HG03103 (cell line): ENCODE results near the gene ARMH1.

Experiments
- ATAC-seq: cut with Tn5 transposase; IDR thresholded peaks from one replicate; pipeline ENCODE4 v1.9.1; 2021; ENCODE audit warnings: low read depth; ENCODE audit not compliant: unreplicated experiment

Gene ARMH1

GRCh38 chr1:44643721-44644334, 30.7 kb upstream of the ARMH1 start:
- ATAC-seq = no peak

DNA sequence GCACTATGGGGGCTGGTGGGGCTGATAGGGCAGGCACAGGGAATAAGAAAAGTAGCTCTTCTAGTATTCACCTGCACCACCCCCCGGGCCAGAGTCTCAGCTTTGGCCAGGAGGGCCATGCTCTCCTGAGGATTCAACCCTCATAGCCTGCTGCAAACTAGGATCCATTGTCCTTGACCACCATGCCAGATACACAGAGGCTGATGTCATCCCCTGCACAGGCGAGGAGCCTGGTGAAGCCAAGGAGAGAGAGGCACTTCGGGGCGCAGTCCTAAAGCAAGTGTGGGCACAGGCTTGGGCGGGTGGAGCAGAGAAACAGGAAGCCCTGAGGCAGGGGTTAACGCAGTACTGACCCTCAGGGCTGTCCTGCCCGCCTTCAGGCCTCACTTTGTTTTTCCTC, 29.7 kb upstream of the ARMH1 start:
- no peak for ATAC-seq

GRCh38 chr1:44645476-44646244, 28.9 kb upstream of the ARMH1 start:
- no peak for ATAC-seq

GRCh38 chr1:44646261-44647110, 28.0 kb upstream of the ARMH1 start:
- ATAC-seq = no peak

- ATAC-seq = no peak
Observed at GRCh38 chr1:44647896-44648295, 26.6 kb upstream of the ARMH1 start.

GRCh38 chr1:44648529-44649250, 25.8 kb upstream of the ARMH1 start:
- no peak for ATAC-seq

DNA sequence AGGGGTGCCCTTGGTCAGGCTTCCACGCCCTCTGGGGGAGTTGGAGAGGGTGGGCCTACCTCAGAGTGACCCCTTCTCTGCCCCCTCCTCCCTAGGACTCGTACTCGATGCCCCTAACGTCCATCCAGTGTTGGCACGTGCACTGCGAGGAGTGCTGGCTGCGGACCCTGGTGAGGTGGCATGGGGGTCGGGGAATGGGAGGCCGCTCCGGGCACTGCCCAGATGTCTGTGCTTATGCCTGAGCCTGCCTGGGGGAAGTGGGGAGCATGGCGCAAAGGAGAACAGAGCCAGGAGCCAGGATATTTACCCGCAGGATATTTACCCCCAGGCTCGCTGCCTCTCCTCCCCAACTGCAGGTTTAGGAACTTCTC, 24.7 kb upstream of the ARMH1 start:
- ATAC-seq = no peak

DNA sequence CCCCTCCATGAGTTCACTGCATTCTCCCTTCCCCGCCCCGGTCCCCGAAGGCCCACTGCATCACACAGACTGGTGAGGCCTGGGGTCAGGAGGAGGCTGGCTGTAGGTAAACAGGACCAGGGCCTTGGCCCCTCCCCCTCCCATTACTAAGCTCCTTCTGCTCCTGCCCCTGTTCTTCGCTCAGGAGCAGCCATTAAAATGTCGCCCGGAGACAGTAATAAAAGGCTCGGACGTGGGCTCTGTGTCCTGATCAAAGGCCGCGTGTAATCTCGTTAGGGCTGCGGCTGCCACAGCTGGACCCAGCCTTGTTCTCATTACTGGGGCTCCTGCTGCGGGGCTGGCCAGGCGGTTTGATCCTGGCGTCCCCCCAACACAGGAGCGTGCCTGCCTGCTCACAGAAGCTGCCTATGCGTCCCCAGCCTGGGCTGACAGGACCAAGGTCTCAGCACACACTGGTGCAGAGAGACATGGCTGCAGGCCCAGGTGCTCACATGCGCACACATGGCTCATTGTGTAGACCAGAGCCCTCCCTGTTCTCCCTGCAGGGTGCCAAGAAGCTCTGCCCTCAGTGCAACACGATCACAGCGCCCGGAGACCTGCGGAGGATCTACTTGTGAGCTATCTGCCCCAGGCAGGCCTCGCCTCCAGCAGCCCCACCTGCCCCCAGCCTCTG, 24.2 kb upstream of the ARMH1 start:
- no peak for ATAC-seq

DNA sequence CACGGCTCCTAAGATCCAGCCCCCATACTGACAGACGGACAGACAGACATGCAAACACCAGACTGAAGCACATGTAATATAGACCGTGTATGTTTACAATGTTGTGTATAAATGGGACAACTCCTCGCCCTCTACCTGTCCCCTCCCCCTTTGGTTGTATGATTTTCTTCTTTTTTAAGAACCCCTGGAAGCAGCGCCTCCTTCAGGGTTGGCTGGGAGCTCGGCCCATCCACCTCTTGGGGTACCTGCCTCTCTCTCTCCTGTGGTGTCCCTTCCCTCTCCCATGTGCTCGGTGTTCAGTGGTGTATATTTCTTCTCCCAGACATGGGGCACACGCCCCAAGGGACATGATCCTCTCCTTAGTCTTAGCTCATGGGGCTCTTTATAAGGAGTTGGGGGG, 23.4 kb upstream of the ARMH1 start:
- no peak for ATAC-seq

GRCh38 chr1:44652445-44653106, 21.9 kb upstream of the ARMH1 start:
- ATAC-seq = no peak

DNA sequence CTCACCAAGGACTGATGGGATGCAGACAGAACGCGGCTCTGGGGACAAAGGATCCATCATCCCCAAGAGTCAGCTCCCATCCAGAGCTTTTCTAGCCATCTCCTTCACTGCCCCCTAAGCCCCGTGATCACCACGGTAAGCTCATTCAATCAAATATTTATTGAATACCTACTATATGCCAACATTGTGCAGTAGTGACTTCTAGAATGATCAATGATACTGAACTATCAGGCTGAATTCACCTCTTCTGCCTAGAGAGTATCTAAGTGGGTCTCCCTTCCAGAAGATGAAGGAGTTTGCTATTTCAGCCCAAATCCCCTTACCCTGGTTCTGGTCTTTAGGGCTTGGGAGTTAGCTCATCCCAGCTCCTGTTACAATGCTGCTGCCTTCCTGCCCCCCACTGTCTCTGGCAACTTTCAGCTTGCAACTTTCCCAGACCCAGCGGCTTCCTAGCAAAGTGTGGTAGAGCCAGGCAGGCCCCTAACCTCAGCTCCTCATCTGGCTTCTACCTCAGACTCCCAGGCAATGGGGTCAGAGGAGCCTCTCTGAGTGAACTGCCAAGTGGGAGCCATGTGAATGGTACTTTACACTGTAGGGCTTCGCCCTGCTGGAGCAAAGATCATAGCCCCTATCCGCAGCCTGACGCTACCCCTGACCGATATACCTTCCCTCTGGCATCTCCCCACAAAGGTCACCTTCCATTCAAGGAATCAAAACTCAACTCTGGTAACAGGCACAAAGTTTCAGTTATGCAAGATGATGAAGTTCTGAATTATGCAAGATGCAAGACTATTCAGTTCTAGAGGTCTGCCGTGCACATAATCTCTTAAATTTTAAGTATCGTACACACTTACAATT, 21.2 kb upstream of the ARMH1 start:
- no peak for ATAC-seq

DNA sequence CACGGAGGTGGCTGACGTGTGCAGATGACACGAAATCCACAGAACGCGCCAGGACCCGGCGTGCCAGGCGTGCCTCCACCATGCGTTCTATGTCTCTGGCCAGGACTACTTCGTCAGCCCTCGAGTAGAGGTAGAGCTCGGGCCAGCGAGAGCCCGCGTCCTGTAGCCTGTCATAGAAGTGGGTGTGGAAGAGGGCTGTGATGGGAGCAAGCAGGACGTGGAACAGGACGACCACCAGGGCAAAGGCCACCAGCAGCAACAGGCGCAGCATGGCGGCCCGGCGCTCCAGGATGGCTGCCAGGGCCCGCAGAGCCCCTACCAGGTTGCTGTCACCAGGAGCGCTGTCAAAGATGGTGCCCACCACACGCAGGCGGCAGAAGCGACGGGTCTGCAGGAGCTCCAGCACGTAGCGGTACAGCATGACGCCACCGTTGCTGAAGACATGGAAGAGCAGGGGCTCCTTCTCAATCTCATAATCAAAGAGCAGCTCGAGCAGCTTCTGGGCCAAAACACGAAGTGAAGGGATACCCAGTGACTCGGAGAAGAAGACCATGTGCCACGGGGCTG, 19.8 kb upstream of the ARMH1 start:
- no peak for ATAC-seq

DNA sequence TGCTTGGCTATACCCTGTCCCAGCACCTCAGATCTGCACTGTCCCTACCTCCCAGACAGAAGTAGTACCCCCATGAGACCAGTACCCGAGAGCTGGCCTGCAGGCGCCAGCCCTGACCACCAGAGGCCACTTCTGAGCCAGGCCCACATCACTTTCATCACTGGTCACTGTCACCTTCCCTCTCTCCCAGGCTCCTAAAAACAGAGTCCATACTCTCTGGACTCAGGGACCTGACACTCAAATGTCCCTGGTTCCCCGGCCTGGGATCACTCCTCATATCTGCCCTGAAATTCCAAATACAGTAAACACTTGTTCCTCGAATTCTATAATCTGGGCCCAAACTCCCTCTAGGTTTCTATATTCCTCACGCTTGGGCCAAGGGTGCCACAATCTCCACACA, 18.9 kb upstream of the ARMH1 start:
- no peak for ATAC-seq

GRCh38 chr1:44659566-44659965, 14.9 kb upstream of the ARMH1 start:
- no peak for ATAC-seq

GRCh38 chr1:44660176-44660575, 14.3 kb upstream of the ARMH1 start:
- ATAC-seq = no peak

DNA sequence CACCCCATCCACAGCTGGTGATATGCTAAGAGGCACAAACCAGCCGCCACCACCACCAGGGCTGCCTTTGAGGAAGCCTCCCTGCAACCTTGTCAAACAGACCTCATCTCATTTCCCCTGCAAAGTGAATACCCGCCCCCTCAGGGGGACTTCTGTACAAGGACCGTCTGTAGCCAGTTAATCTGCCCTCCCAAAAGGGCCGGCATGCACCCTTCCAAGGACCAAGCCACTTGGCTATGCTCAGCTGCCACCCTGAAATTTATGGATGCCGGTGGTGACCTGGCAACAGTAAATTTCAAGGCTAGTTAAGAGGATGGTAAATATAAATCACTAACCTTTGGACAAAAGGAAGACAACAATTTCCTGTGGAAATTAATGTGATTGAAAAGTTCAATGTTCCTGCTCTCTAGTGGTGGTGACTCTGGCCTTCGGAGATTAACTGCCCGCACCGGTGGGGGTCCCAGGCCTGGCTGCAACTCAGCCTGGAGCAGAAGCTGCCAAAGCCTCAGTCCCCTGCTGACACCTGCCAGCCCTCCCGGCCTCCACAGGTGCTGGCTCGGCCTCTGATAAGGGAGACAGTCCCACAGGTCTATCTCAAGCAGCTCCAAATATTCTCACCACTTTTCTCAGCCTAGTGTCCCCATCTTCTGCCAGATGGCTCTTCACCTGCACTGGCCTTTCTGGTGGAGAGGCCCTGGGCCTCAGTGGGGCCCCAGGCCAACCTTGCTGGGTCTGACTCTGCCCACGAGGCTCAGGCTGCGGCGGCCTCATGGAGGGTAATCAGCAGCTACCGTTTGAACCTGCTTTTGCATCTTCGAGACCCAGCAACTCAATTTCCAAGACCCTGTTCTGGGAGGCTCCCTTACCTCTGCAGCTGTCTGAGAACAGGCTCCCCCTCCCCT, 12.5 kb upstream of the ARMH1 start:
- no peak for ATAC-seq

- ATAC-seq = no peak
Observed at GRCh38 chr1:44662683-44663030, 11.9 kb upstream of the ARMH1 start.

DNA sequence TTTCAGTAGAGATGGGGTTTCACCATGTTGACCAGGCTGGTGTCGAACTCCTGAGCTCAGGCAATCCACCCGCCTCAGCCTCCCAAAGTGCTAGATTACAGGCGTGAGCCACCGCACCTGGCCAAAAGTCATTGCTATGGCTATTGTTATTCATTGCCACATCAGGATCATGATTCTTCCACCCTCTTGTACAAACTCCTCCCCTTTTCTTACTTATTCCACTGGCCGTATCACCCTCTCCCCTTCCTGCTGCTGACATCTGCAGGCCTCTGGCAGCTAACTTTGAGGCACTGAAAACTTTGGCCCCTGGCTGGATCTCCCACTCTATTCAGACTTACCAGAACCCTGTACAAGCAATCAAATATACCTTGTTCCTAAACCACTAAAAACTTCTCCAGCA, 11.1 kb upstream of the ARMH1 start:
- ATAC-seq = no peak
